HepG2 (cell line): Measurements from ENCODE around the gene LCLAT1. TPM values are rescaled to one million over a fixed set of nuclear protein-coding genes. Genes with fewer than 3 reads are reported as not detected.

Experiments
- ZNF318 ChIP-seq: sonication (generic); formaldehyde crosslinking; IDR thresholded peaks from 2 replicates; pipeline ENCODE4 v1.4.0; 2020; ENCODE audit warnings: mild to moderate bottlenecking, missing genetic modification reagents
- ZNF513 ChIP-seq: sonication (generic); formaldehyde crosslinking; conservative IDR thresholded peaks from 2 replicates; pipeline ENCODE4 v1.5.0; 2020; ENCODE audit warnings: missing genetic modification reagents
- ZNF770 ChIP-seq: sonication (generic); formaldehyde crosslinking; IDR thresholded peaks from 2 replicates; pipeline ENCODE4 v1.5.0; 2020; ENCODE audit warnings: mild to moderate bottlenecking, missing genetic modification reagents
- ZNF782 ChIP-seq: sonication (generic); formaldehyde crosslinking; IDR thresholded peaks from 2 replicates; pipeline ENCODE4 v1.4.0; 2020; ENCODE audit warnings: missing genetic modification reagents, mild to moderate bottlenecking, borderline replicate concordance
- polyA plus RNA-seq, 8 experiments: library from polyadenylated mRNA; depleted of rRNA in 3 of 8; stranded (reverse) in 7 of 8; unstranded in 1 of 8; fragments of >200 nt; fragmentation: Illumina TruSeq in 4 of 8; extraction: Trizol in 4 of 8; gene quantifications; 2 replicates each; pipeline versions ENCODE4 v1.2.1 to v1.2.3, GENCODE V29; 2011 to 2016; ENCODE audit warnings: low read depth in 4 of 8, missing spikeins in 1 of 8, mixed read lengths in 1 of 8; ENCODE audit not compliant: insufficient read depth in 1 of 8
- total RNA-seq, 5 experiments: library from RNA; depleted of rRNA; stranded (reverse); fragments of >200 nt; fragmentation: Illumina TruSeq; extraction: Trizol; gene quantifications; 2 replicates each; pipeline ENCODE4 v1.2.3, GENCODE V29; 2016; ENCODE audit warnings: low read depth in 1 of 5
- TF ChIP-seq, protein P1 (sequence below): IDR thresholded peaks from 2 replicates; pipeline ENCODE4 v1.6.1; 2016; ENCODE audit warnings: missing genetic modification reagents, missing compliant biosample characterization

The LCLAT1 gene
- total and polyA plus RNA-seq, 2 of the 13 experiments (the other 11 are each of a cell fraction or from before 2014, with no cell fraction given), result 18.0 to 28.0 TPM

DNA sequence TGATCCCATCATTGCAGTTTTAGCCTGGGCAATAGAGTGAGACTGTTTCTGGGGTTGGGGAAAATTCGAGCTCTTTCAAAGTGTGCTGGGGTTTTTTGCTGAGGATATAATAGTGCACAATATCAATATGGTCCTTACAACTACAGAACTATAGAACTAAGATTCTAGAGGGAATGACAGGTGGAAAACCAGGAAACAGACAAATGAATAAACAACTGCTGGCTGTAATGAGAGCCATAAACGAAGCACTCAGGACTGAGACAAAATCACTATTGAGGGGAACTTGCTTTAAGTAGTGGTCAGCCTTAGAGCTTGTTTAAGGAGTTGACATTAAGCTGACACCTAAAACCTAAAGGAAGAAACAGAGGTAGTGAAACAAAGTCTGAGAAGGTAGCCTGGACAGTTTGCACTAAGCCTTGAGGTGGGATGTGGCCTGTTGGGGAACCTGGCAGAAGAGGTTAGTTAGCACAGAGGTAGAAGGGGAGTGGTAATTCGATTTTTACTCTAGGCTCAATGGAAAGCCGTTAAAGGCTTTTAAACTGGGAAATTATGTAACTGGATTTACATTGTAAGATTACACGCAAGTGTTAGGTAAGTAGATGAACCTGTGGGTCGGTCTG is 33.8 kb downstream of the LCLAT1 start (continued):
- TF ChIP-seq ZNF513 (CRISPR knock-in tag) (no peak), ZNF782 (CRISPR knock-in tag) (no peak), ZNF770 (CRISPR knock-in tag) (no peak), ZNF318 (CRISPR knock-in tag) (no peak)
- TF ChIP-seq, protein P1, sequence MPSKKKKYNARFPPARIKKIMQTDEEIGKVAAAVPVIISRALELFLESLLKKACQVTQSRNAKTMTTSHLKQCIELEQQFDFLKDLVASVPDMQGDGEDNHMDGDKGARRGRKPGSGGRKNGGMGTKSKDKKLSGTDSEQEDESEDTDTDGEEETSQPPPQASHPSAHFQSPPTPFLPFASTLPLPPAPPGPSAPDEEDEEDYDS (CRISPR knock-in tag), result no peak
